Left renal cortex interstitium (tissue), 4 donors: ENCODE results near the gene TRIL. TPM values are rescaled to one million over a fixed set of nuclear protein-coding genes. Genes with fewer than 3 reads are reported as not detected.

Experiments
- DNase-seq, 4 donors: peaks; one replicate each; pipeline ENCODE4 v3.0.0-alpha.2; 2013; ENCODE audit warnings: low read depth in 4 of 4, low spot score in 2 of 4, missing footprints in 1 of 4
- polyA plus RNA-seq, 4 donors: library from polyadenylated mRNA; unstranded; fragments of 120-200 nt; gene quantifications; one replicate each; pipeline ENCODE4 v1.2.1, GENCODE V29; 2013; ENCODE audit not compliant: insufficient read length in 4 of 4

Gene TRIL
- polyA plus RNA-seq, 4 donors, result 46.4 to 87.1 (median 61.0) TPM

- DNase-seq, result no peak
Observed at GRCh38 chr7:28984631-28985030, 26.5 kb upstream of the TRIL start.

GRCh38 chr7:28984217-28984616, 26.1 kb upstream of the TRIL start:
- no peak for DNase-seq

GRCh38 chr7:28983396-28984190, 25.5 kb upstream of the TRIL start:
- DNase-seq, result no peak

- no peak for DNase-seq
Observed at GRCh38 chr7:28981161-28981465, 23.0 kb upstream of the TRIL start.

GRCh38 chr7:28980451-28981160, 22.5 kb upstream of the TRIL start:
- no peak for DNase-seq

- DNase-seq, result no peak
Observed at GRCh38 chr7:28979776-28980175, 21.6 kb upstream of the TRIL start.

- DNase-seq, result no peak
Observed at GRCh38 chr7:28977881-28978280, 19.8 kb upstream of the TRIL start.

- DNase-seq, result no peak
Observed at GRCh38 chr7:28976022-28976421, 17.9 kb upstream of the TRIL start.

- no peak for DNase-seq
Observed at GRCh38 chr7:28973591-28973990, 15.5 kb upstream of the TRIL start.

GRCh38 chr7:28964056-28964455, 5.9 kb upstream of the TRIL start:
- DNase-seq, result no peak

GRCh38 chr7:28961972-28962371, 3.8 kb upstream of the TRIL start:
- no peak for DNase-seq

- DNase-seq, result no peak
Observed at GRCh38 chr7:28960071-28960840, 2.1 kb upstream of the TRIL start.

- no peak for DNase-seq
Observed at GRCh38 chr7:28958980-28959347, 834 bp upstream of the TRIL start.

GRCh38 chr7:28957751-28958234, 337 bp downstream of the TRIL start:
- DNase-seq, result no peak

GRCh38 chr7:28957064-28957750, 923 bp downstream of the TRIL start:
- no peak for DNase-seq

GRCh38 chr7:28956608-28957063, 1.5 kb downstream of the TRIL start:
- peak in 2 of 4 donors; percentile 65 to 75 for DNase-seq

GRCh38 chr7:28955718-28956607, 2.2 kb downstream of the TRIL start:
- peak in 2 of 4 donors; percentile 72 to 75 for DNase-seq

GRCh38 chr7:28955356-28955717, 2.8 kb downstream of the TRIL start:
- no peak for DNase-seq

GRCh38 chr7:28954946-28955345, 3.2 kb downstream of the TRIL start:
- no peak for DNase-seq

- no peak for DNase-seq
Observed at GRCh38 chr7:28954471-28954870, 3.7 kb downstream of the TRIL start.
